ENCODE measurements around the gene RNF40.

The RNF40 gene

GRCh38 chr16:30755955-30756780 is 6.0 kb upstream of the RNF40 start:
- no peak for DNase-seq (ENCODE audit: low spot score)
- in situ Hi-C loops (cut with MboI; ENCODE audit: low pct_unique_long_range_greater_than_20kb, low sequenced_read_pairs, unreplicated experiment), result no loop called here
- TF ChIP-seq CTCF (IDR thresholded peaks at IDR 0.05; ENCODE audit: extremely low read depth, insufficient read depth, missing control alignments), result no peak

GRCh38 chr16:30756781-30757100 is 5.4 kb upstream of the RNF40 start:
- in situ Hi-C loops (cut with MboI; ENCODE audit: low pct_unique_long_range_greater_than_20kb, low sequenced_read_pairs, unreplicated experiment), result no loop called here
- no peak for DNase-seq (ENCODE audit: low spot score)
- no peak for TF ChIP-seq CTCF (IDR thresholded peaks at IDR 0.05; ENCODE audit: extremely low read depth, insufficient read depth, missing control alignments)

GRCh38 chr16:30757316-30757715 is 4.8 kb upstream of the RNF40 start:
- no peak for TF ChIP-seq CTCF (IDR thresholded peaks at IDR 0.05; ENCODE audit: extremely low read depth, insufficient read depth, missing control alignments)
- in situ Hi-C loops (cut with MboI; ENCODE audit: low pct_unique_long_range_greater_than_20kb, low sequenced_read_pairs, unreplicated experiment), result no loop called here
- no peak for DNase-seq (ENCODE audit: low spot score)

GRCh38 chr16:30758988-30759491 is 3.1 kb upstream of the RNF40 start:
- in situ Hi-C loops (cut with MboI; ENCODE audit: low pct_unique_long_range_greater_than_20kb, low sequenced_read_pairs, unreplicated experiment), result no loop called here

GRCh38 chr16:30760001-30760559 is 2.0 kb upstream of the RNF40 start:
- no peak for TF ChIP-seq CTCF (IDR thresholded peaks at IDR 0.05; ENCODE audit: extremely low read depth, insufficient read depth, missing control alignments)
- in situ Hi-C loops (cut with MboI; ENCODE audit: low pct_unique_long_range_greater_than_20kb, low sequenced_read_pairs, unreplicated experiment), result no loop called here
- DNase-seq (ENCODE audit: low spot score), result no peak

More at GRCh38 chr16:30758988-30759491, 3.1 kb upstream of the RNF40 start:
- DNase-seq (ENCODE audit: low spot score), result no peak
- no peak for TF ChIP-seq CTCF (IDR thresholded peaks at IDR 0.05; ENCODE audit: extremely low read depth, insufficient read depth, missing control alignments)

GRCh38 chr16:30760577-30761426 is 1.3 kb upstream of the RNF40 start:
- DNase-seq (ENCODE audit: low spot score), result no peak
- no peak for TF ChIP-seq CTCF (IDR thresholded peaks at IDR 0.05; ENCODE audit: extremely low read depth, insufficient read depth, missing control alignments)
- in situ Hi-C loops (cut with MboI; ENCODE audit: low pct_unique_long_range_greater_than_20kb, low sequenced_read_pairs, unreplicated experiment), result no loop called here

Measured in GM13977 (cell line).